RCC 7860 (cell line): ENCODE results near the gene POU2F2.
"Not testable (repeated sequence)": the region's sequence is repeated elsewhere in the genome, so short reads cannot be mapped to it uniquely, and the experiment has no call there.

ENCODE experiments used
- DNase-seq: peaks from one replicate; pipeline ENCODE4 v3.0.0-alpha.2; 2015; ENCODE audit warnings: low spot score
- FAIRE-seq: peaks from 2 replicates; lab custom pipeline; 2012; peaks lifted over from hg19 to GRCh38; lab: Jason Lieb, UNC

POU2F2 gene

DNA sequence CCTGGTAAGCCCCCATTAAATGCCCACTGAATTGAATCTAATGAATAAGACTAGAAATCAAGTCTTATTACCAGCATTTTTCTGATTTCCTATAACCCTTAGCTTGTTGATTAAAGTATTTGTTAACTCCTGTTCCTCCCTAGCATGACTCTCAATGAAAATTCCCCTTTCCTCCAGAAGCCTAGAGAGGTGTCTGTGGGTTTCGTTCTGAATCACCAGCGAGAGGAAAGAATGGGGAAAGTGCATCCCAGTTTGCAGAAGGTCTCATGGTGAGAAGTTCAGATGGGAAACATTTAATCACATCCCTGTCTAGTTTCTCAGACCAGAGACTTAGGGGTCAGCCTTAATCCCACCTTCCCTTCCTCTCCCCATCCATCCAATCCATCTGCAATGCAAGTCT lies 26.9 kb downstream of the POU2F2 start:
- DNase-seq (no peak), FAIRE-seq (no peak)

DNA sequence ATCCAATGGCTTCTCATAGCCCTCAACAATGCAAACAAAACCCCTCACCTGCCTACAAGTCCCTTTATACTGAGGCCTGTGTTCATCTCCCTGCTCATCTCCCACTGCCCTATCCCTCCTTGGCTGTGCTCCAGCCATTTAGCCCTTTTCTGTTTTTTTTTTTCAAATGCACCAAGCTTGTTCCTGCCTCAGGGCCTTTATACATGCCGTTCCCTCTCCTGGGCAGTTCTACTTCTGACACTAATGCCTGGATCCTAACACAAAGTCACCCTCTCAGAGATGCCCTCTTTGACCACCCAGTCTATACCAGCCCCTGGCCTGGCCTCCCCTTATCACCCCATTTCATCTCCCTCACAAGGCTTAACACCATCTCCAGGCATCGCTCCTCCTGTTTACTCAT lies 29.4 kb downstream of the POU2F2 start:
- FAIRE-seq, result no peak

DNA sequence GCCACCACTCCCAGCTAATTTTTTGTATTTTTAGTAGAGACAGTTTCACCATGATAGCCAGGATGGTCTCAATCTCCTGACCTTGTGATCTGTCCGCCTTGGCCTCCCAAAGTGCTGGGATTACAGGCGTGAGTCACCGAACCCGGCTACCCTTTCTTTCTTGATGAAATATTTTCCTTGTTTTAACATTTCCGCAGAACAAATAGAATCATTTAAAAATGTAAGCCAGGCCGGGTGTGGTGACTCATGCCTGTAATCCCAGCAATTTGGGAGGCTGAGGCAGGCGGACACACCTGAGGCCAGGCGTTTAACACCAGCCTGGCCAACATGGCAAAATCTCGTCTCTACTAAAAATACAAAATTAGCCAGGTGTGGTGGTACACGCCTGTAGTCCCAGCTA lies 32.0 kb downstream of the POU2F2 start:
- FAIRE-seq, DNase-seq: not testable (repeated sequence)

More for the DNA sequence above, 29.4 kb downstream of the POU2F2 start:
- DNase-seq, result no peak

DNA sequence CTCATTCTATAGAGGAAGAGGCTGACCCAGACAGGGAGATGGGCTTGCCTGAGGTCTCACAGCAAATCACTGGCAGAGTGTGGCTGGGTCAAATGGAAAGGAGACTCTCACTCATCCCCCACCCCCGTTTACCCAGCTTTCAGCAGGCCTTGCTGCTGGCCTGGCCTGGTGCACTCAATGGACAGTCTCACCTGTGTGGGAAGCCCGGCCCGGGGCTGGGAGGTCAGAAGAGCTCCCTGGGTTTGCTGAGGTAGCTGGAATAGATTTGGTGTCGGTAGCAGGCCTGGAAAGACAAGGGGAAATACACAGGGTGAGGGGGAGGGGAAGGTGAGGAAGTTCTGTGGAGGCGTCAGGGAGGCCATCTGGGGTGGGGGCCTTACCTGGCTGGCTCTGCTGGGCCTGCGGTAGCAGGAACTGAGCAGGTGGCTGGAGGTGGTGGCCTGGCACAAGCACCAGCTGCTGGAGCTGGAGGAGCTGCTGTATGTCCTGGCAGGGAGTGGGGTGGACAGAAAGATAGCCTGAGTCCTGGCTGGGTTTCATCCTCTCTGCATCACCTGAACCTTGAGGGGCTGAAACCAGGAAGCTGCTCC lies 32.8 kb downstream of the POU2F2 start:
- DNase-seq, result no peak
- no peak for FAIRE-seq

DNA sequence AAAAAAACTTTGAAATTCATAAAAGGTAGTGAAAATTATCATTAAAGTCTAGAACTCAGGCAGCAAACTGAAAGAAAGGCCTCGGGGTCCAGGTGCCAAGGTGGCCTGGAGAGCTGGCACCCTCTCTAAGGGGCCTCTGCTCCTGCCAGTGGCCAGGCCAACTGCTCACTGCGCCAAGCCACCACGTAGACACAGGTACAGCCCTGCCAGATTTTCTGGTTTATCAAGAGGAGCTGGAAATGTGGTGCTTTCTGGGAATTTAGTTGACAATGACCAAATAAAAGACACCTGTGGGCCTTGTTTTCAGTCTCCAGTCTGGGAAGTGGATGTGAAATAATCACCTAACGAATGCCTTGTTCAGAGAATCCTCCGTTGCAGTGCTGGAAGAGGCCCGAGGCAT lies 33.5 kb downstream of the POU2F2 start:
- DNase-seq (no peak), FAIRE-seq (no peak)

DNA sequence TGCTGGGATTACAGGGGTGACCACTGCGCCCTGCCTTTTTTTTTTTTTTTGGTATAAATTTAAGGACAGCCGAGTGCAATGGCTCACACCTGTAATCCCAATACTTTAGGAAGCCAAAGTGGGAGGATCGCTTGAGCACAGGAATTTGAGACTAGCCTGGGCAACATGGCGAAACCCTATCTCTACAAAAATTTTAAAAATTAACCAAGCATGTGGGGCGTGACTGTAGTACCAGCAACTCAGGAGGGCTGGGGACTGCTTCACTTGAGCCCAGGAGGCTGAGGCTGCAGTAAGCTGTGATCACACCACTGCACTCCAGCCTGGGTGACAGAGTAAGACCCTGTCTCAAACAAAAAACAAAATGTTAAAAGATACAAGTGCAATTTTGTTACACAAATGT lies 34.8 kb downstream of the POU2F2 start:
- no peak for FAIRE-seq
- no peak for DNase-seq

DNA sequence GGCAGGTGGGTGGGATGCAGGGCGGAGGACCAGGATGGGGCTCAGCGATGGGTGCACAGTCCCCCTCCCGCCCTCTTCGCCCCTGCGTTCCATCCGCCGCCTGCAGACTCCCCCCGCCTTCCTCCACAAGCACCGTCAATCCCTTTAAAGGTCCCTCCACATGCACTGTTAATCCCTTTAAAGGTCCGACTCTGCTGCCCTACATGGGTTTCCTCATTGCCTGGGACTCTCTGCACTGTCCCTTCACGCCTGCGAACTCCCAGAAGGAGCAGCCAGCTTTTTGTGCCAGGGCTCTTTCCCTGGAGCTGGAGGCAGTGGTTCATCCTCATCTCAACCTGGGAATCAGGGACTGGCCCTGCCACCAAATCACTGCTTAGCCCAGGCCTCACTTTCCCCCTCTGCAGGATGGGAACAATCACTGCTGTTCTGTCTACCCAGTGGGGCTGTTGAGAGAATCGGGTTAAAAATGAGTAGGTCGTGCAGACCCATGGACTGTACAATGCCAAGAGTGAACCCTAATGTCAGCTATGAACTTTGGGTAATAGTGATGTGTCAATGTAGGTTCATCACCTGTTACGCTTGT lies 35.9 kb downstream of the POU2F2 start:
- no peak for DNase-seq
- no peak for FAIRE-seq

DNA sequence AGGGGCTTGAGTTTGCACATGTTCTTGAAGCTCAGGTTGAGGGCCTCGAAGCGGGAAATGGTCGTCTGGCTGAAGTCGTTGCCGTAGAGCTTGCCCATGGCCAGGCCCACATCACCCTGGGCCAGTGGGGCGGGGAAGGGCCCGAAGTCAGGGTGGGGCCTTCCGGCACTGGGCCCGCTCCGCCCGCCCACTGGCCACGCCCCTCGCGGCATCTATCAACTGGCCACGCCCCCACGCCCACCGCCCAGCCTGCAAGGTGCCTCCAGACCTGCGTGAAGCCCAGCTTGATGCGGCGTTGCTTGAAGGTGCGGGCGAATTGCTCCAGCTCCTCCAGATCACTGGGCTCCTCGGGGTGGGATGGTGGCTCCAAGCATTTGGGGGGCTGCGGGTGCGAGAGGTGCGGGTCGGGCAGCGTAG lies 36.4 kb downstream of the POU2F2 start:
- FAIRE-seq (no peak), DNase-seq (no peak)

DNA sequence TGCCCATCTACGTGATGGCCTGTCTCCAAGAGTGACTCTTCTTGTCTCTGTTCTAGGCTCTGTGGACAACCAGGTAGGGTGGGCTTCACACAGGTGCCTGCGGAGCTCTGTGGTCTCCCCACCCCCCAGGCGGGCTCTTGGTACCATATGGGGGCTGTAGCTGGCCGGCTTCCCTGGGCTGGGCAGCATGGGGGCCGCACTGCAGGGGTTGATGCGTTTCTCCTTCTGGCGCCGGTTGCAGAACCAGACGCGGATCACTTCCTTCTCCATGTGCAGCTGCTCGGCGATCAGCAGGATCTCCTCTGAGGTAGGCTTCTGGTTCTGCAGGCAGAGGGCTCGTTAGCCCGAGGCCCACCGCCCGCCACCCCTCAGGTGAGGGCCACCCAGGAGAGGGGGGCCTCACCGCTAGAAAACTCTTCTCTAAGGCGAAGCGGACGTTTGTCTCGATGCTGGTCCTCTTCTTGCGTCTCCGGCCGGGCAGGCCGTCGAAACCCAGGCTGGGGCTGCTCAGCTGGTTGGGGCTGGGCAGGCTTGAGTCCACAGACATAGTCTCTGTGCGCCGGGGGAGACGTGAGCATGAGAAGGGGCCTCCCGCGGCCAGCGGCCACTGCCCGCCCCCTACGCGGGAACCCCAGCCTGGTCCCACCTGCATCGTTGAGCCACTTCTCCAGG lies 37.0 kb downstream of the POU2F2 start:
- no peak for FAIRE-seq

DNA sequence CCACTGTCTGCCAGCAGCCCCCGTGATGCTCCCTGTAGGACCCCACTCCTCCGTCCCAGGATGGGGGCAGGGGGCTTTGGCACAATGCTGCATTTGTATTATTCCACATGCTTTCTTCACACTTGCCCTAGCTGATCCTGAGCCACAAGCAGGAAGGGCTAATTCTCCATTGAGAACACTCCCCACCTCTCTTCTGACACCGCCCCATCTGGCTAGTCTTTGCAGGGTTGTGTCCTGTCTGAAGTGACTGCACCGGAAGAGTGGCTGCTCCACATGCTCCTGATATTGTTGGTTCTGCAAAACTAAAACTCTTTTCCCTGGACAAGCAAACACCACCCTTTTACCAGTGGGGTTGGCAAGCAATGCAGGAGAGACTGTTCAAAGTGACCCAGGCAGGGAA lies 38.3 kb downstream of the POU2F2 start:
- no peak for DNase-seq

More for the DNA sequence above, 37.0 kb downstream of the POU2F2 start:
- DNase-seq, result no peak

DNA sequence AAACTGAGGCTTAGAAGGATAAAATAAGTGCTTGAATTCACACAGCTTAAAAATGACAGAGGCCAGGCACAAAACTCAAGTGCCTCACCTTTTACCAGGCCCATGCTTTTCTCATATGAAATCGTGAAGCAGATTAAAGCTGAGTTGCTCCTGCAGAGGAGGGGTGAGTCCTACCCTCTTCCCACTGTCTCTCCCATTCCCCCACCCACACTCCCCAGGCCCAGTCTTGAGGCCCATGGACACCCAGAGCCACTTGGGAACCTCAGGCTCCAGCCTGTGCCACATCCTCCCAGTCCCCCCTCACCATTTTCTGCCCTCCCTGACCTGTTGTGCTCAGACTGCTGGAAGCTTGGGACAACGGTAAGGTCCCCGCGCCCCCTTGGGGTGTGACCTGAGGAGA lies 38.7 kb downstream of the POU2F2 start:
- FAIRE-seq, result no peak
- no peak for DNase-seq

More for the DNA sequence above, 38.3 kb downstream of the POU2F2 start:
- FAIRE-seq, result no peak

DNA sequence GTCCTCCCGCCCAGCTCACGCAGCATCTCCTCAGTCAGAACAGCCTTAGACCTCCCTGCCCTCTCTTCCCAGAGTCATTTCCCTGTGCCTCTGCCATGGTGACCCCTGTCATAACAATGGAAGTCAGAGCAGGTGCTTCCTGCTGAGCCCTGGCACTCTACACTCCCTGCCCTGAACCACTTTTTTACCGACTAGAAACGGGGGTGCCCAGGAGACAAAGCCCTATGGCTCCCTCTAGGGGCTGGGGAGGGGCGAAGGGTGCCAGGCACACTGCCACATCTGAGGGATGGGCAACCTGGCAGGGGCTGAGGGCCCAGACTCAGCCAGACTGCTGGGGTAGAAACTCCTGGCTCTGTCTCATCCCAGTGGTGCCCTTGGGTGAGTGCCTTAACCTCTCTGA lies 39.9 kb downstream of the POU2F2 start:
- no peak for FAIRE-seq
- no peak for DNase-seq

DNA sequence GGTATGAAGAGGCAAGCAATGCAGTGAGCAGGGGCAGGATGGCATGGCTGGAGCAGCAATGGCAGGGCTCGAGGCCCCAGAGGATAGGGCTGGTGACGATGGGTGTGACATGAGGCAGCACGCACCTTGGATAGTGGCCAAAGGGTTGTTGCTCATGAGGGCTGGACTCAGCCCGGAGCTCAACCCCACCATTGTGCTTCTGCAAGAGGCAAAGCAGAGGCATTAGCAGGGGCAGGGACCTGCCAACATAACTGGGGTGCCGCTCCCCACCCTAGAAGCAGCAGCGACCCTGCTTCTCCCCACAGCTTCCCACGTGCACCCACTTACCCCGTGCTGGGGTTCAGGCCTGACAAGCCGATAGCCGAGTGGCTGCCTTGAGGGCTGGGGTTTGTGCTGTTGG lies 40.5 kb downstream of the POU2F2 start:
- DNase-seq (no peak), FAIRE-seq (no peak)

DNA sequence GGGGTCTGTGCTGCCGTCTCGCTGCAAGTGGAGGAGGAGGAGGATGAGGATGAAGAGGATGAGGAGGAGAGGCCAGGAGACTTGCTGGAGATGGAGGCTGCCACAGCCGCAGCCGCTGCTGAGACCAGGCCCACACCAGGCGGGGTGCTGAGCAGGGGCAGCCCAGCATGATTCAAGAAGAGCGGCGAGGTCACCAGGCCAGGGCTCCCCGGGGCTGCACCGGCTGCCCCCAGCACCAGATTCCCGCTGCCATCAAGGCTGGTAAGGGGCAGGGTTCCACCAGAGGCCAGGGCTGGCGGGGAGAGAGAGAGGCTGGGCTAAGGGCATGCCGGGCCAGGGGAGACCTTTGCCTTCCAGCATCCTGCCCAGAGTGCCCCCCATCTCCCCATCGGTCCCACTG lies 40.9 kb downstream of the POU2F2 start:
- DNase-seq (no peak), FAIRE-seq (no peak)

DNA sequence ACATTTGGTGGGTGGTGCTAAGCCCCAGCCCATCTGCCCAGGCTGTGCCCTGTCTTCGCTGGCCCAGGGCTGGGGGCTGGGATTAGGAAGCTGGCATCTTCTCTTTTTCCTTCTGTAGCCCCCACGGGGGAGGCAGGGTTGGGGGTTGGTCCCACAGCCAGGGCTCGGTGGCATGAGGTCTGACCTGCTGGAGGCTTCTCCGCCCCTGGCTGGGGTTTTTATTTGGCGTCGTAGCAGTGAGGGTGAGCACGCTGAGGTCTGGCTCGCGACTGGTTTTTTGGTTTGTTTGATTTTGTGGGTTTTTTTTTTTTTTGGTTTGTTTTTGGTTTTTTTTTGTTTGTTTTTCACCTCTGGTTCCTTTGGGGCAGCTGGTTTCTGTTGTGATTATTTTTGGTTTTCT lies 41.6 kb downstream of the POU2F2 start:
- FAIRE-seq, result no peak
- no peak for DNase-seq

DNA sequence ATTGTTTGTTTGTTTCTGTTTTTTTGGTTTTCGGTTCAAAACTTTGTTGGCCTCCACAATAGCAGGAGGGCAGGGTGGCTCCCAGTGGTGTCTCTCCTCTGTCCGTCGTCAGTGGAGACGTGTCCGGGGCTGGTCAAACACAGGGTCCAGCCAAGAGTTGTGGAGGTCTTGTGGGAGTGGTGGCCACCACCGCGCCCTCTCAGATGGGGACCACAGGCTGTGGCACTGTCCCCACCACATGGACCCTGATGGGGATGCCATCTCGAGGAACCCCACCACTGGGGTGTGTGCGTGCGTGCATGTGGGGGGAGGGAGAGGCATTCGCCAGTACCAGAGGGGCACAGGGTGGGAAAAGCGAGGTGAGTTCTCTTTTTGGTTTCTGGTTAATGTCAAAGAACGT lies 42.5 kb downstream of the POU2F2 start:
- FAIRE-seq (no peak), DNase-seq (no peak)

DNA sequence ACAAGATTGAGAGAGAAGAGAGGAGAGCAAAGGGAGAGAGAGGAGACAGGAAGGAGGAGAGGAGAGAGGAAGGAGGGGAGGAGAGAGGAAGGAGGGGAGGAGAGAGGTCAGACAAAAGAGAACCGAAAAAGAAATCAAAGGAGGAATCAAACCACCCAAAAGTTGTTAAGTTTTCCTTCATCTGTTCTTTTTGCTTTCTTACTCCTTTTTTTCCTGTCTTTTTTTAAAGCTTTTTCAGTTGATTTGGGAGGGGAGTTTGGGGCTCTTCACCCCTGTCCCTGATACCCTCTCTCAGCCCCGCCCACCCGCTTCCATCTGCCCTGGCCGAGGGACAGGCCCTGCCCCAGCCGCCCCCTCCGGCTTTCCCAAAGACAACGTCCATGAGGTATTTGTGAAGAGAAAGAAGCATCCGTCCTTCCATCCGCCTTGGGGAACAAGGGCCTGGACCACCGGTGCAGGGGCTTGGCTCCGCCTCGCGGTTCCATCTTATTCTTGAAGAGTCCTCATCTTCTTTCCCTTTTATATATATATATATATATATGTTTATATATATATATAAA lies 43.0 kb downstream of the POU2F2 start:
- no peak for DNase-seq
- no peak for FAIRE-seq

DNA sequence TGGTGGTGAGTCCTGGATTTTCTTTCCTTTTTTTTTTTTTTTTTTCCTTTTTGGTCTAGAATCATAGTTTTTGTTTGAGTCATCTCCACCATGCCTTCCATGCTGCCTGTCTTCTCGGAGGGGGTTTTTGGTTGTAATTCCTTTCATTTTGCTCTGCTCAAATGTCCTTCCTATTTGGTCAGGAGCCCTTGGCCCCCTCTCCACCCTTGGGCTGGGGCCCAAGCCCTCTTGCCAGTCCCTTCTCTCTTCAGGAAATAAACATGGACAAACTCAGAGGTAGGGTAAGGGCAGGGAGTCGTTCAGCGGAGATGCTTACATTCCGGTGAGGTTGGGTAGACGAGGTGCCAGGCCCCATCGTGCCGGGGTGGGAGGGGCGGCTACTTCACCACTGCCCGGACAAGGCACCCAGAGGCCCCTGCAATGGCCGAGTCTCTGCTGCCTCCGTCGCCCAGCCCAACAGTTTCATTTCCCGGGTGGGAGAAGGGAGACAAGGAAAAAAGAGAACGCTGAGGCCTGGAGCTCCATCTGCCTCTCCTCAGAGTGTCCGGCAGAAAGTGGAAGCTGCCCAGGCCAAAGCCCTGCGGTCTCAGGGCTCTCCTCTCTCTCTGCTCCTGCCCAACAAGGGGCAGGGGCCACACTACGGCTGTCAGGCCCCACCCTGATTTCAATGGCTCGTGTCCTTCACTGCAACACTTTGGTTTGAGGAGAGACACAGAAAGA lies 43.6 kb downstream of the POU2F2 start:
- DNase-seq (peak; percentile 19), FAIRE-seq (no peak)

DNA sequence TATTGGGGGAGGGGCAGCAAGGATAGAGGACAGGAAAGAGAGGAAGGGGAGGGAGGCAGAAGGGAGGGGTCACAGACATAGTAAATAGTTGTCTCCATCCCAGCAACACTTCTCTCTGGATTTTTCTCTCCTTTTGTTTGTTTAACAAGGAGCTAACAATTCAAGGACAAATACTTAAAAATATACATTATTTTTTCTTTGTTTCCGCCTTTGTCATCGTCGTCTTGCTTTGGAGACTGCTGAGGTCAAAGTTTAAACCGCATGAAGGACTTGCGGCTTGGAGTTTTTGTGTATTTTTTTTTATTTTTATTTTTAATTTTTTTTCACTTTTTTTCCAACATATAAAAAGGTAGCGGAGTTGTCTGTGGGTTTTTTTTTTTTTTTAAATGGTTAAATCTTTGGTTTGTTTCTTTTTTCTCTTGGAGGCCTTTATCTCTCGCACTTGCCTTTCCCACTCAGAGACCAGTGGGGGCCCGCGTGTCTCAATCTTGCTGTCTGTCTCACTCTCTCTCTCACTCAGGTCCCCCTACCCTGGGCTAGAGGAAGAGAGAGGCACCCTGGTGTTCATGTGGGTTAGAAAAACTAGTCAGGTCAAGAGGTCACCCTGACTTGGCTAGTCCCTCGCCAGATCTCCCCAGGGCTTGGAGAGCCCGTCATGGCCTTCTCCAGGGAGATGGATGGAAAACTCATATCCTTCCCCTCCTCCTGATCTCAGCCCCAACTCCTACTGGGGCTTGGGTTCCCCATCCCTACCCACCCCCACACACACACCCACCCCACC lies 45.3 kb downstream of the POU2F2 start:
- DNase-seq, result no peak
- no peak for FAIRE-seq

DNA sequence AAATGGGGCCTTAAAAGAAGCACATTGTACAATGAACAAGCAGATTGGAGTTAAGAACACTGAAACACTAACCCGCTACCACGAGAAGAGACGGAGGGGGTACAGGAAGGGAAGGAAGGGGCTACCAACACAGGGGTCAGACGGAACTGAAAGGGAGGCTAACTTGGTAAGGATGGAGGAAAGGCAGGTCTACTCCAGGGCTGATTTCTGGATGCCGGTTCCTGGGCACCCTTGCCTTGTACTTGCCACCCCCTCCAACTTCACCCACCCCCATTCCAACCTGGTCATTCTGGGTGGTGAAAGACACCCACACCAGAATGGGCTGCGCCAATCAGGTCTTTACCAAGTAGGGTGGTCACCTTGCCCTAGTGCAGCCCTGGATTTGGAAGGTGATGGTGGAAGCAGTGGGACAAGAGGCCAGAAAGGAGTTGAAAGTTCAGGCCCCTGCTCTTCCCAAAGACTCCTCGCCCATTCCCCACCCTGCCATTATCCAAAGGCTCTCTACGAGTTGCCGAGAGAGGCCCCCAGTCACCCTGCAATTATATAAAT lies 46.0 kb downstream of the POU2F2 start:
- FAIRE-seq (no peak), DNase-seq (no peak)
